Gastrocnemius medialis (tissue), 4 donors: Measurements from ENCODE around the gene SPATA13. TPM values are rescaled to one million over a fixed set of nuclear protein-coding genes. Genes with fewer than 3 reads are reported as not detected.

ENCODE experiments used
- ATAC-seq, 2 donors: fragments of 150-250 bp; one replicate each; pipeline ENCODE4 v1.9.1; 2016
- DNase-seq, 2 donors: peaks; one replicate each; pipeline ENCODE4 v3.0.0-alpha.2; 2019
- H3K27ac ChIP-seq, 4 donors: fragments of 200-600 bp; sonication (generic); 1 replicate in 1 of 4; 2 replicates in 3 of 4; pipeline ENCODE4 v1.5.1; 2016 to 2018; ENCODE audit warnings: mild to moderate bottlenecking in 2 of 4, moderate library complexity in 1 of 4
- H3K27me3 ChIP-seq, 3 donors: fragments of 200-600 bp; sonication (generic) in 2 of 3; 1 replicate in 1 of 3; 2 replicates in 2 of 3; pipeline versions ENCODE4 v1.5.1 to v1.6.0; 2016 to 2019; ENCODE audit warnings: mild to moderate bottlenecking in 1 of 3, moderate library complexity in 1 of 3
- H3K36me3 ChIP-seq, 2 donors: fragments of 200-600 bp; sonication (generic) in 1 of 2; one replicate each; pipeline ENCODE4 v1.5.1; 2017 to 2018
- H3K4me1 ChIP-seq, 2 donors: fragments of 200-600 bp; sonication (generic) in 1 of 2; one replicate each; pipeline ENCODE4 v1.5.1; 2016 to 2017; ENCODE audit warnings: mild to moderate bottlenecking in 2 of 2
- H3K4me3 ChIP-seq, 4 donors: fragments of 200-600 bp; sonication (generic) in 3 of 4; 1 replicate in 1 of 4; 2 replicates in 3 of 4; pipeline ENCODE4 v1.5.1; 2016 to 2019; ENCODE audit warnings: mild to moderate bottlenecking in 2 of 4
- H3K9me3 ChIP-seq, 3 donors: fragments of 200-600 bp; sonication (generic) in 2 of 3; 1 replicate in 1 of 3; 2 replicates in 2 of 3; pipeline ENCODE4 v1.5.1; 2016 to 2019
- CTCF ChIP-seq, 5 experiments: fragments of 450-650 bp in 3 of 5; fragments of 200-600 bp in 2 of 5; sonication (generic) in 2 of 5; IDR thresholded peaks in 4 of 5; conservative IDR thresholded peaks in 1 of 5; 1 replicate in 4 of 5; 2 replicates in 1 of 5; pipeline ENCODE4 v1.5.1; 2016 to 2019; ENCODE audit warnings: antibody characterized with exemption in 5 of 5, mild to moderate bottlenecking in 3 of 5, moderate library complexity in 3 of 5
- POLR2A ChIP-seq, 2 donors: fragments of 450-650 bp; IDR thresholded peaks; one replicate each; pipeline ENCODE4 v1.6.1; 2017; ENCODE audit warnings: antibody characterized with exemption in 2 of 2, mild to moderate bottlenecking in 2 of 2, moderate library complexity in 2 of 2
- in situ Hi-C, 4 donors: fragments of 200-750 bp; cut with MboI; loops; one replicate each; pipeline versions ENCODE4 v1.15.0 to v1.8.0; 2017; ENCODE audit warnings: low sequenced_read_pairs in 4 of 4
- intact Hi-C: fragments of 100-400 bp; cut with DNase I; formaldehyde crosslinking; loops from one replicate; pipeline ENCODE4 v1.15.1; 2023; ENCODE audit warnings: low total_unique reads
- total RNA-seq, 4 donors: library from RNA; depleted of rRNA; stranded (reverse); fragments of >200 nt; gene quantifications; one replicate each; pipeline versions ENCODE4 v1.1.0 to v1.2.3, GENCODE V29; 2016

Gene SPATA13
- total RNA-seq, 4 donors from 2014 or later = 3.2 to 17.0 (median 5.8) TPM

- H3K27me3 ChIP-seq = no peaks in the 10 kb centered on the region
- no peak overlapping the region for H3K27ac ChIP-seq
- no peak overlapping the region for H3K4me3 ChIP-seq
- intact Hi-C loops (no loop called here), in situ Hi-C loops (no loop called here)
- no peak for TF ChIP-seq CTCF (IDR thresholded peaks at IDR 0.05 in 4 of 5, conservative IDR thresholded peaks at IDR 0.05 in 1 of 5)
- TF ChIP-seq POLR2A (IDR thresholded peaks at IDR 0.05) = no peak
- ATAC-seq (no peak), DNase-seq (no peak)
- H3K9me3 ChIP-seq = no peaks in the 10 kb centered on the region
- H3K4me1 ChIP-seq = no peaks in the 10 kb centered on the region
- H3K36me3 ChIP-seq = no peaks in the 10 kb centered on the region
Measured at GRCh38 chr13:24286624-24287023, 126.1 kb downstream of the SPATA13 start.

GRCh38 chr13:24287748-24288287 lies 127.3 kb downstream of the SPATA13 start:
- DNase-seq (no peak), ATAC-seq (no peak)
- TF ChIP-seq CTCF (IDR thresholded peaks at IDR 0.05 in 4 of 5, conservative IDR thresholded peaks at IDR 0.05 in 1 of 5) = no peak
- no peak for TF ChIP-seq POLR2A (IDR thresholded peaks at IDR 0.05)
- no peaks in the 10 kb centered on the region for H3K36me3 ChIP-seq
- no peaks in the 10 kb centered on the region for H3K9me3 ChIP-seq
- no peak overlapping the region for H3K4me3 ChIP-seq
- in situ Hi-C loops = no loop called here
- no peaks in the 10 kb centered on the region for H3K4me1 ChIP-seq
- intact Hi-C loops = no loop called here
- H3K27ac ChIP-seq = no peak overlapping the region
- H3K27me3 ChIP-seq = no peaks in the 10 kb centered on the region

- no peak overlapping the region for H3K27ac ChIP-seq
- in situ Hi-C loops = no loop called here
- intact Hi-C loops = no loop called here
- no peak for DNase-seq
- no peak for ATAC-seq
- no peak overlapping the region for H3K4me3 ChIP-seq
- no peaks in the 10 kb centered on the region for H3K27me3 ChIP-seq
- H3K4me1 ChIP-seq = no peaks in the 10 kb centered on the region
- TF ChIP-seq CTCF (IDR thresholded peaks at IDR 0.05 in 4 of 5, conservative IDR thresholded peaks at IDR 0.05 in 1 of 5) (no peak), POLR2A (IDR thresholded peaks at IDR 0.05) (no peak)
- no peaks in the 10 kb centered on the region for H3K36me3 ChIP-seq
- no peaks in the 10 kb centered on the region for H3K9me3 ChIP-seq
Measured at GRCh38 chr13:24288870-24289269, 128.3 kb downstream of the SPATA13 start.

- Histone ChIP-seq H3K4me1 (no peaks in the 10 kb centered on the region), H3K4me3 (no peak overlapping the region), H3K36me3 (no peaks in the 10 kb centered on the region), H3K9me3 (no peaks in the 10 kb centered on the region), H3K27me3 (no peaks in the 10 kb centered on the region), H3K27ac (no peak overlapping the region)
- in situ Hi-C loops = no loop called here
- TF ChIP-seq CTCF (IDR thresholded peaks at IDR 0.05 in 4 of 5, conservative IDR thresholded peaks at IDR 0.05 in 1 of 5) (no peak), POLR2A (IDR thresholded peaks at IDR 0.05) (no peak)
- DNase-seq = no peak
- no peak for ATAC-seq
- intact Hi-C loops = no loop called here
Measured at GRCh38 chr13:24290280-24290932, 129.9 kb downstream of the SPATA13 start.

GRCh38 chr13:24292481-24292880 lies 132.0 kb downstream of the SPATA13 start:
- Histone ChIP-seq H3K9me3 (no peaks in the 10 kb centered on the region), H3K4me1 (no peaks in the 10 kb centered on the region), H3K27ac (no peak overlapping the region), H3K36me3 (no peaks in the 10 kb centered on the region), H3K27me3 (no peaks in the 10 kb centered on the region), H3K4me3 (no peak overlapping the region)
- ATAC-seq (no peak), DNase-seq (no peak)
- intact Hi-C loops (no loop called here), in situ Hi-C loops (no loop called here)
- TF ChIP-seq POLR2A (IDR thresholded peaks at IDR 0.05) (no peak), CTCF (IDR thresholded peaks at IDR 0.05 in 4 of 5, conservative IDR thresholded peaks at IDR 0.05 in 1 of 5) (no peak)
